ENCODE results near the gene PCDH1. TPM values are rescaled to one million over a fixed set of nuclear protein-coding genes. Genes with fewer than 3 reads are reported as not detected.

PCDH1 gene
- total and polyA plus RNA-seq, 2 of the 13 experiments (the other 11 are each of a cell fraction or from before 2014, with no cell fraction given), result 0.11 to 0.83 TPM

- H3K9ac ChIP-seq (ENCODE audit: insufficient read depth, low read depth, low read length), result no peak overlapping the region
- no peak overlapping the region for H2AFZ ChIP-seq (ENCODE audit: low read length)
- H3K4me3 ChIP-seq (replicated peaks in 1 of 3; ENCODE audit: insufficient read depth in 1 of 3, low read depth in 2 of 3, low read length in 3 of 3), result no peak overlapping the region
- ChIA-PET POLR2A (no interaction called here), CTCF (ENCODE audit: low intra/inter-chr PET ratio, low total read pairs) (no interaction called here)
- peaks cover 1% of the 10 kb centered on the region for H3K4me1 ChIP-seq (ENCODE audit: insufficient read depth, low read length)
- peaks cover 5 to 40% of the 10 kb centered on the region in 2 experiments; a peak in 3 of 5 replicates for H3K27me3 ChIP-seq (ENCODE audit: control insufficient read depth in 1 of 2, insufficient read depth in 2 of 2, low read length in 2 of 2)
- 3% methylated on average over 5 of the region's 5 CpGs for WGBS (ENCODE audit: low lambda C conversion rate)
- in situ Hi-C loops (cut with HindIII; ENCODE audit: extremely low pct_ligation_motif_present, low pct_unique_long_range_greater_than_20kb), result no loop called here
- BruUV-seq (replicated peaks), result no TSS peak
- FAIRE-seq (no peak), ATAC-seq (no peak), DNase-seq (ENCODE audit: low spot score) (no peak)
- H3K79me2 ChIP-seq (ENCODE audit: insufficient read depth, low read length), result no peaks in the 10 kb centered on the region
- TF ChIP-seq HNF4A (CRISPR knock-in tag; IDR thresholded peaks at IDR 0.05), result no peak
- TF ChIP-seq SIN3B (IDR thresholded peaks at IDR 0.05; ENCODE audit: low read length), result no peak
- TF ChIP-seq ZSCAN21 (CRISPR knock-in tag; IDR thresholded peaks at IDR 0.05; ENCODE audit: borderline replicate concordance), result no peak
- TF ChIP-seq ZNF318 (CRISPR knock-in tag; IDR thresholded peaks at IDR 0.05), result no peak
- no peak for TF ChIP-seq CC2D1A (CRISPR knock-in tag; IDR thresholded peaks at IDR 0.05)
- TF ChIP-seq GFI1 (CRISPR knock-in tag; IDR thresholded peaks at IDR 0.05; ENCODE audit: borderline replicate concordance), result no peak
- no peak for TF ChIP-seq ZNF296 (CRISPR knock-in tag; conservative IDR thresholded peaks at IDR 0.05)
- TF ChIP-seq SNRNP70 (IDR thresholded peaks at IDR 0.05; ENCODE audit: low read depth, low read length), result no peak
- TF ChIP-seq RFX3 (CRISPR knock-in tag; IDR thresholded peaks at IDR 0.05), result no peak
- TF ChIP-seq ZNF572 (CRISPR knock-in tag; IDR thresholded peaks at IDR 0.05), result no peak
- no peak for TF ChIP-seq ZNF44 (CRISPR knock-in tag; IDR thresholded peaks at IDR 0.05)
- TF ChIP-seq ZNF879 (CRISPR knock-in tag; IDR thresholded peaks at IDR 0.05), result no peak
- no peak for TF ChIP-seq ZNF17 (CRISPR knock-in tag; IDR thresholded peaks at IDR 0.05)
- TF ChIP-seq ADNP (CRISPR knock-in tag; IDR thresholded peaks at IDR 0.05), result no peak
- no peak for TF ChIP-seq ZBTB43 (CRISPR knock-in tag; conservative IDR thresholded peaks at IDR 0.05)
- no peak for TF ChIP-seq ZBTB44 (CRISPR knock-in tag; IDR thresholded peaks at IDR 0.05)
- H3K27ac ChIP-seq (ENCODE audit: extremely low read length, insufficient read depth, low read length), result no peak overlapping the region
- no peaks in the 10 kb centered on the region for H4K20me1 ChIP-seq (ENCODE audit: insufficient read depth, low read length)
- no peaks in the 10 kb centered on the region for H3K9me3 ChIP-seq (ENCODE audit: low read length)
- no peak overlapping the region for H3K4me2 ChIP-seq (ENCODE audit: low read depth, low read length)
- intact Hi-C loops (cut with micrococcal nuclease; ENCODE audit: unreplicated experiment), result no loop called here
- H3K36me3 ChIP-seq (replicated peaks in 1 of 2; ENCODE audit: control insufficient read depth in 1 of 2, insufficient read depth in 2 of 2, low read length in 2 of 2), result no peaks in the 10 kb centered on the region
Measured at GRCh38 chr5:141861194-141861593, 17.0 kb downstream of the PCDH1 start.
